Measurements from ENCODE around the gene HPGDS.
"Not testable (repeated sequence)": the region's sequence is repeated elsewhere in the genome, so short reads cannot be mapped to it uniquely, and the experiment has no call there.

Gene HPGDS

DNA sequence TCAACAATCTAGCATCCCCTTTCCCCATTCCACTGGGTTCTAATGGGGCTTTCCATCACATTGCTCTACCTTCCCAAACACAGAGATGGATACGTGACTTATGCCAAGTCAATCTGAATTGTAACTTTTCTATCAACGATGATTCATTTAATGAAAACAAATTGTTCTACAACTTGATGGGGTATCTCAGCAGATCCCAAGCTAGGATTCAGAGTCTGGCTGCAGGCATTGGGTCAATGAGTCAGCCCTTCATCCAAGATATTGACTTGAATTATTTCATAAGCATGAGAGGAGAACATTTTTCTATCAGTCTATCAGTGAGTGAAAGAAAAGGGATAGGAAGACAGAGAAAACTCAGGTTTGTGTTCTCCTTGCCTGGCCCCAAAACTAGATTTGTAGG lies 15.0 kb upstream of the HPGDS start:
- no peak for DNase-seq

- no peak for DNase-seq
Measured at GRCh38 chr4:94356444-94356843, 13.8 kb upstream of the HPGDS start.

GRCh38 chr4:94354474-94354896 lies 11.8 kb upstream of the HPGDS start:
- no peak for DNase-seq

DNA sequence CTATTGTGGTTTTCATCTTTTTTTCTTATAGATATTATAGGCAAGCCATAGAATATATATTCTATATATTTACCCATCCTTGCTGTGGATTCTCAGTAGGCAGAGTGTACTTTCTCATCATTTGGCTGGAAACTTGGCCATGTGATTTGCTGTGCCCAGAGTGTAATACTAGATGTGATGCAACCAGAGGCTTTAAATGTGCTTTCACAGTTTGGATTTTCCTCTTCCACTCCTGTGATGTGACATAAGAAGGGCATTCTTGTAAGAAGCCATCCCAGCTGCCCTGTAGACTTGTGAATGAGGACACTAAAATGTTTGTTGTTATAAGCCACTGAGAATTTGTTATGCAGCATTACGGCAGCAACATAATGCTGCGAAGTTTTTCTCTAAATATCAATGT lies 10.4 kb upstream of the HPGDS start:
- DNase-seq = no peak

GRCh38 chr4:94352163-94352562 lies 9.5 kb upstream of the HPGDS start:
- no peak for DNase-seq

- DNase-seq = no peak
Measured at GRCh38 chr4:94351319-94351718, 8.7 kb upstream of the HPGDS start.

GRCh38 chr4:94350095-94350494 lies 7.5 kb upstream of the HPGDS start:
- DNase-seq = no peak

- no peak for DNase-seq
Measured at GRCh38 chr4:94349193-94349592, 6.6 kb upstream of the HPGDS start.

GRCh38 chr4:94348666-94349065 lies 6.0 kb upstream of the HPGDS start:
- no peak for DNase-seq

DNA sequence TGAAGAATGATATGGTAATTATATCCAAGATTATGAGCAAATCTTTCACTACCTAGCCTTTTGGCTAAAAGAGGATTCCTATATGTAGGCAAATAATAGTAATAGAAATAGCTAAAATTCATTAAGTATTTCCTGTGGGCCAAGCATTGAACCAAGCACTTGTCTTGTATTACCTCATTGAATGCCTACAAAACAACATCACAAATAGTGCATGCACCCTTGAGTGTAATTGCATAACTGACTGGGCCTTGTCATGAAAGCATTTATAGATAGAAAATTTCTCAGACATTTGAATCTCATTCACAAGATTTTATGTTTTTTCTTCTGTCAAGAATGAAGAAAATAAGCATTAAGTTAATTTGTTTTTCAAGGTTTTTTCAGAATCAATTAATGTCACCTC lies 3.9 kb upstream of the HPGDS start:
- DNase-seq = no peak

DNA sequence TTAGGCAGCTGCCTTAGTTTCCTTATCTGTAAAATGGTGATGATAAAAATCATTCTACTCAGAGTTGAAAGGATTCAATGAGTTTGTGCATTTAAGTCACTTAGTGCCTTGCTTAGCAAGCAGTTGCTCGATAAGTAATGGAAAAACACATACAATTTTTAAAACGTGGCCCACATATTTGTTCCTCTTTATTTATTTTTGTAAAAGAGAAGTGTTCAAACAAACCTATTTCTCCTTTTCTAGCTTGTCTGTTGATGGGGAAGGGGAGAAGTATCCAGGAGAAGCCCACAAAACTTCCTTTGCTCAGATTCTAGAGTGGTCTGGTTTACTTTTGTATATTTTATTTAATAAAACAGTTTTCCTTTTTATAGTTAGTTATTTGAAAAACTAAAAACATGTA lies 3.3 kb upstream of the HPGDS start:
- no peak for DNase-seq

GRCh38 chr4:94345266-94345665 lies 2.6 kb upstream of the HPGDS start:
- peak in 2 of 58 donors; percentile 1 for DNase-seq

- DNase-seq = no peak
Measured at GRCh38 chr4:94344457-94344856, 1.8 kb upstream of the HPGDS start.

DNA sequence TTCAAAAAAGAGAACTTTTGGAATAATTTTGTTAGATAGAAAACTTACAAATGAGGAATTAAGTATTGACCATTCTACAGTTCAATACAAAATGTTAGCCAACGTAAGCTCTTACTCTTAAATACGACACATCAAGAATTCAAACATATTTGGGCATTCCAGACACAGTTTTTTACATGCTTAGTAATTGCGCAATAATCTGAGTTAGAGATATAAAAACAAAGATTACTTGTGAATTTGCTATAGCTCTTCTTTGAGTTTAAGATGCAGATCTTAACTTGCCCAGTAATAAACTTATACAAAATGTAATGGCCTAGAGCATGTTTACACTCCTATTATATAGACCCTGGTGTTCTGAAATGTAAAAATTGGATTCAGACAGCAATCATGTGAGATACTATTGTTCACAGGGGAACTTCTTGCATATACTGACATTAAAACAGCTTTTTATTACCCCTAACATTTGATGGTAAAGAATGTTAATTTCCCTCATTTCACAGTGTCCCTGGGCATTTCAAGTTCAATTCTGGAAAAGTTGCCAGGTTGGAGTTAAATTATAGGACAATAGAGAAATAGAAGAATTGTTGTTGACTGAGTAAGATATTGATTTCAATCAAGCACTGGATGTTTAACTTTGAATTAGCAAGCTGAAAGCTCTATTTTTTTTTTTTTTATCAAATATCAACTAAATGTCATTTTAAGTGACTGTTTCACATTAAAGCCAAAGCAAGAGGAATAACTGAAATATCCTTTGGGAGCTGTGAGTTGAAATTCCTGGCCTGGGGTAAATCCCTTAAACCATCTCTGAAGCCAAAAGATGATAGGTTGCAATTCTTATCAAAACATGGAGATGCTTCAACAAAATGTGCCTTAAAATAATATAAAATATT lies 910 bp downstream of the HPGDS start:
- no peak for DNase-seq

GRCh38 chr4:94339779-94340178 lies 2.9 kb downstream of the HPGDS start:
- DNase-seq = peak in 1 of 58 donors; percentile 2

- no peak for DNase-seq
Measured at GRCh38 chr4:94338681-94339351, 3.8 kb downstream of the HPGDS start.

GRCh38 chr4:94336791-94337190 lies 5.8 kb downstream of the HPGDS start:
- DNase-seq = not testable (repeated sequence)

DNA sequence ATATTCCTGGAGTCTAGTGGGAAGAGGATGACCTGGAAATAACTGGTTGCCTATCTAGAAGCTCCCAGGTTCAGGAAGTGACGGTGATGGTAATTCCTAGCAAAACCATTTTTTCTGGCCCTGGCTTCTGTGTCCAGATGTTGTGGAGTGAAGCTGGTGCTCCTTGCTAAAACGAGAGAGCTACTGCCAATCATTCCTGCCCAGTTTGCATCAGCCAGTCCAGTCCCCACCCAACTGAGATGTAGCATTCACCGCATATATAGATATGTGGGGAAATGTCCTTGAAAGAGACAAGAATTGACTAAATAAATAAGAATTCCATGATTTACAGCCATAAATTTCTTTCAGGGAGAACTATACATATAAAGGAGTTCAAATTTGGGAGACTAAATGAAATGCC lies 6.3 kb downstream of the HPGDS start:
- DNase-seq = no peak

- DNase-seq = no peak
Measured at GRCh38 chr4:94334962-94335361, 7.7 kb downstream of the HPGDS start.

DNA sequence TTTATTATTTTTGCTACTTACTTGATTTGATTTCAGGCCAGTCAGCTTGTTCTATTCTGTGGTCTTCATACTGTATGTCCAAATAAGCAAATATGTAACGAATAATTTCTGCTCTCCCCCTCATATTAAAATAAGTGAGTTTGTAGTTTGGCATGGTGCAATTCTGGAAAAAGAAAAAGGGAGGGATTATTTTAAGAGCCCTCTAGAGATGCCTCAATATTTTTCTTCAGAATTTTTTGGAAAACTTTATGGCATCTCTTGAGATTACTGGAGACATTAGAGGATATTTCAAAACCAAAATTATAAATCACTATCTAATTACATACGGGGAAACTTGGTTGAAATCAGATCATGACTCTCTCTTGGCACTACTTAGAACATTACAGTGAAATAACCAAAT lies 8.2 kb downstream of the HPGDS start:
- no peak for DNase-seq

- DNase-seq = no peak
Measured at GRCh38 chr4:94333866-94334265, 8.8 kb downstream of the HPGDS start.

- DNase-seq = no peak
Measured at GRCh38 chr4:94332983-94333590, 9.5 kb downstream of the HPGDS start.
